ENCODE results near the gene OBSCN. TPM values are rescaled to one million over a fixed set of nuclear protein-coding genes. Genes with fewer than 3 reads are reported as not detected.

Gene OBSCN
- total RNA-seq, 1 donor from 2014 or later, result 15.2 TPM

DNA sequence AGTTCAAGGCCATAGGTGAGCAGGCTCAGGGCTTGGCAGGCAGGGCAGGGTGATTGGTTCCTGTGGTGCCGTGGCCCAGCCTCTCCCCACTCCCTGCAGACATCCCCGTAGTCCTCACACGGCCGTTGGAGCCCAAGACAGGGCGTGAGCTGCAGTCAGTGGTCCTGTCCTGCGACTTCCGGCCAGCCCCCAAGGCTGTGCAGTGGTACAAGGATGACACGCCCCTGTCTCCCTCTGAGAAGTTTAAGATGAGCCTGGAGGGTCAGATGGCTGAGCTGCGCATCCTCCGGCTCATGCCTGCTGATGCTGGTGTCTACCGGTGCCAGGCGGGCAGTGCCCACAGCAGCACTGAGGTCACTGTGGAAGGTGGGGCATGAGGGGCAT is 71.9 kb downstream of the OBSCN start:
- Mint-ChIP-seq H3K27ac (ENCODE audit: unreplicated experiment) (no peak overlapping the region), H3K27me3 (ENCODE audit: unreplicated experiment) (no peaks in the 10 kb centered on the region), H3K36me3 (ENCODE audit: unreplicated experiment) (peaks cover 5% of the 10 kb centered on the region), H3K9me3 (ENCODE audit: unreplicated experiment) (no peaks in the 10 kb centered on the region), H3K4me1 (ENCODE audit: unreplicated experiment) (peaks cover 2% of the 10 kb centered on the region), H3K4me3 (ENCODE audit: unreplicated experiment) (no peak overlapping the region)
- no peak for DNase-seq (ENCODE audit: extremely low spot score, unreplicated experiment)
- TF ChIP-seq, protein P1, sequence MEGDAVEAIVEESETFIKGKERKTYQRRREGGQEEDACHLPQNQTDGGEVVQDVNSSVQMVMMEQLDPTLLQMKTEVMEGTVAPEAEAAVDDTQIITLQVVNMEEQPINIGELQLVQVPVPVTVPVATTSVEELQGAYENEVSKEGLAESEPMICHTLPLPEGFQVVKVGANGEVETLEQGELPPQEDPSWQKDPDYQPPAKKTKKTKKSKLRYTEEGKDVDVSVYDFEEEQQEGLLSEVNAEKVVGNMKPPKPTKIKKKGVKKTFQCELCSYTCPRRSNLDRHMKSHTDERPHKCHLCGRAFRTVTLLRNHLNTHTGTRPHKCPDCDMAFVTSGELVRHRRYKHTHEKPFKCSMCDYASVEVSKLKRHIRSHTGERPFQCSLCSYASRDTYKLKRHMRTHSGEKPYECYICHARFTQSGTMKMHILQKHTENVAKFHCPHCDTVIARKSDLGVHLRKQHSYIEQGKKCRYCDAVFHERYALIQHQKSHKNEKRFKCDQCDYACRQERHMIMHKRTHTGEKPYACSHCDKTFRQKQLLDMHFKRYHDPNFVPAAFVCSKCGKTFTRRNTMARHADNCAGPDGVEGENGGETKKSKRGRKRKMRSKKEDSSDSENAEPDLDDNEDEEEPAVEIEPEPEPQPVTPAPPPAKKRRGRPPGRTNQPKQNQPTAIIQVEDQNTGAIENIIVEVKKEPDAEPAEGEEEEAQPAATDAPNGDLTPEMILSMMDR (IDR thresholded peaks at IDR 0.05), result no peak

DNA sequence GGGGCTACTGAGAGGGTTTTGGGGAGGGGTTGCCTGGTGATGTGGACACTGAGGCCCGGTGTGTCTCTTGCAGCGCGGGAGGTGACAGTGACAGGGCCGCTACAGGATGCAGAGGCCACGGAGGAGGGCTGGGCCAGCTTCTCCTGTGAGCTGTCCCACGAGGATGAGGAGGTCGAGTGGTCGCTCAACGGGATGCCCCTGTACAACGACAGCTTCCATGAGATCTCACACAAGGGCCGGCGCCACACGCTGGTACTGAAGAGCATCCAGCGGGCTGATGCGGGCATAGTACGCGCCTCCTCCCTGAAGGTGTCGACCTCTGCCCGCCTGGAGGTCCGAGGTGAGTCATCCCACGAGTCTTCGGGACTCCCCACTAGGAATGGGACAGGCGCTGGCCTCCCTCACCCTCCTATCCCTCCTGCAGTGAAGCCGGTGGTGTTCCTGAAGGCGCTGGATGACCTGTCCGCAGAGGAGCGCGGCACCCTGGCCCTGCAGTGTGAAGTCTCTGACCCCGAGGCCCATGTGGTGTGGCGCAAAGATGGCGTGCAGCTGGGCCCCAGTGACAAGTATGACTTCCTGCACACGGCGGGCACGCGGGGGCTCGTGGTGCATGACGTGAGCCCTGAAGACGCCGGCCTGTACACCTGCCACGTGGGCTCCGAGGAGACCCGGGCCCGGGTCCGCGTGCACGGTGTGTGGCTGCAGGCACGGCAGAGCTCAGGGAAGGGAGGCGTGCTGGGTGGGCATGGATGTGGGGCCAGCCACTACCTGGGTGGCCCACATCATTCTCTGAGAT is 72.5 kb downstream of the OBSCN start:
- Mint-ChIP-seq H3K27me3 (ENCODE audit: unreplicated experiment) (no peaks in the 10 kb centered on the region), H3K4me1 (ENCODE audit: unreplicated experiment) (peaks cover 2% of the 10 kb centered on the region), H3K9me3 (ENCODE audit: unreplicated experiment) (no peaks in the 10 kb centered on the region), H3K36me3 (ENCODE audit: unreplicated experiment) (peaks cover 6% of the 10 kb centered on the region), H3K27ac (ENCODE audit: unreplicated experiment) (no peak overlapping the region), H3K4me3 (ENCODE audit: unreplicated experiment) (no peak overlapping the region)
- DNase-seq (ENCODE audit: extremely low spot score, unreplicated experiment), result no peak
- TF ChIP-seq, protein P1 (IDR thresholded peaks at IDR 0.05), result no peak

- H3K4me1 Mint-ChIP-seq (ENCODE audit: unreplicated experiment), result peaks cover 2% of the 10 kb centered on the region
- no peaks in the 10 kb centered on the region for H3K9me3 Mint-ChIP-seq (ENCODE audit: unreplicated experiment)
- H3K27me3 Mint-ChIP-seq (ENCODE audit: unreplicated experiment), result no peaks in the 10 kb centered on the region
- no peak overlapping the region for H3K4me3 Mint-ChIP-seq (ENCODE audit: unreplicated experiment)
- no peak for DNase-seq (ENCODE audit: extremely low spot score, unreplicated experiment)
- no peak overlapping the region for H3K27ac Mint-ChIP-seq (ENCODE audit: unreplicated experiment)
- peaks cover 8% of the 10 kb centered on the region for H3K36me3 Mint-ChIP-seq (ENCODE audit: unreplicated experiment)
- TF ChIP-seq, protein P1 (IDR thresholded peaks at IDR 0.05), result no peak
These were observed 73.2 kb downstream of the OBSCN start for GRCh38 chr1:228280961-228281591.

DNA sequence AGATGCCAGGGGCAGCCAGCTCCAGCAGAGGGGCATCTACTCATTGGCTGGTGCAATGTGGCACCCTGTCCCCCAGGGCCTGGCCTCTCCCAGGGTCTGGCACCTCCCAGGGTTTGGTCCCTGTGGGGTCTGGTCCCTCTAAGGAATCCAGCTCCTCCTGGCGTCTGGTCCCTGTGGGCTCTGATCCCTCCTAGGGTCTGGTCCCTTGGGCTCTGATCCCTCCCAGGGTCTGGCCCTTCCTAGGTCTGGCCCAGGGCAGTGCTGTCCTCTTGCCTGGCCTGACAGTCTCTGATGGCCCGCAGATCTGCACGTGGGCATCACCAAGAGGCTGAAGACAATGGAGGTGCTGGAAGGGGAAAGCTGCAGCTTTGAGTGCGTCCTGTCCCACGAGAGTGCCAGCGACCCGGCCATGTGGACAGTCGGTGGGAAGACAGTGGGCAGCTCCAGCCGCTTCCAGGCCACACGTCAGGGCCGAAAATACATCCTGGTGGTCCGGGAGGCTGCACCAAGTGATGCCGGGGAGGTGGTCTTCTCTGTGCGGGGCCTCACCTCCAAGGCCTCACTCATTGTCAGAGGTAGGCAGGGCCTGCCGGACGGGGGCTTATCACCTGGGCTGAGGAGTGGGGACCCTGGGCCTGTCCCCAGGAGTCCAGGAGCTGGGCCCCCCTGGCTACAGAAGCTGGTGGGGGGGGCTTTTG is 73.9 kb downstream of the OBSCN start:
- no peak for DNase-seq (ENCODE audit: extremely low spot score, unreplicated experiment)
- Mint-ChIP-seq H3K4me3 (ENCODE audit: unreplicated experiment) (no peak overlapping the region), H3K36me3 (ENCODE audit: unreplicated experiment) (peaks cover 8% of the 10 kb centered on the region), H3K4me1 (ENCODE audit: unreplicated experiment) (peaks cover 2% of the 10 kb centered on the region), H3K27me3 (ENCODE audit: unreplicated experiment) (no peaks in the 10 kb centered on the region), H3K27ac (ENCODE audit: unreplicated experiment) (no peak overlapping the region), H3K9me3 (ENCODE audit: unreplicated experiment) (no peaks in the 10 kb centered on the region)
- TF ChIP-seq, protein P1 (IDR thresholded peaks at IDR 0.05), result no peak
